Kidney (tissue), 14 donors: ENCODE data around the gene PLXNA2. TPM values are rescaled to one million over a fixed set of nuclear protein-coding genes. Genes with fewer than 3 reads are reported as not detected.

Source experiments
- DNase-seq, 5 donors: peaks; one replicate each; pipeline ENCODE4 v3.0.0-alpha.2; 2013 to 2020
- FAIRE-seq: peaks from 2 replicates; lab custom pipeline; 2012; peaks lifted over from hg19 to GRCh38; lab: Jason Lieb, UNC
- H3K27ac ChIP-seq, 2 donors: one replicate each; pipeline ENCODE4 v1.7.0; 2013; ENCODE audit warnings: low read depth in 2 of 2, low read length in 2 of 2, inconsistent platforms in 1 of 2
- H3K27me3 ChIP-seq: one replicate; pipeline ENCODE4 v1.7.1; 2013; ENCODE audit warnings: low read length, inconsistent platforms; ENCODE audit not compliant: control insufficient read depth, insufficient read depth
- H3K36me3 ChIP-seq, 3 donors: one replicate each; pipeline versions ENCODE4 v1.7.0 to v1.7.1; 2013; ENCODE audit warnings: low read length in 3 of 3, control low read depth in 1 of 3, inconsistent platforms in 1 of 3; ENCODE audit not compliant: insufficient read depth in 3 of 3, control insufficient read depth in 2 of 3
- H3K4me1 ChIP-seq, 3 donors: one replicate each; pipeline versions ENCODE4 v1.7.0 to v1.7.1; 2013; ENCODE audit warnings: low read length in 3 of 3, inconsistent platforms in 1 of 3, low read depth in 1 of 3; ENCODE audit not compliant: control insufficient read depth in 2 of 3, insufficient read depth in 2 of 3
- H3K4me3 ChIP-seq, 3 donors: one replicate each; pipeline versions ENCODE4 v1.7.0 to v1.8.1; 2013; ENCODE audit warnings: low read length in 3 of 3, control low read depth in 1 of 3, inconsistent platforms in 1 of 3
- H3K9ac ChIP-seq, 3 donors: one replicate each; pipeline versions ENCODE4 v1.7.0 to v1.7.1; 2013; ENCODE audit warnings: low read length in 3 of 3, control low read depth in 1 of 3, inconsistent platforms in 1 of 3
- H3K9me3 ChIP-seq, 3 donors: one replicate each; pipeline versions ENCODE4 v1.7.0 to v1.7.1; 2013; ENCODE audit warnings: low read length in 3 of 3, control low read depth in 1 of 3, inconsistent platforms in 1 of 3; ENCODE audit not compliant: control insufficient read depth in 2 of 3, insufficient read depth in 1 of 3
- CTCF ChIP-seq: IDR thresholded peaks from 3 replicates; pipeline ENCODE4 v1.5.1; 2012; ENCODE audit warnings: mild to moderate bottlenecking, moderate library complexity, borderline replicate concordance; ENCODE audit not compliant: insufficient read depth; ENCODE audit errors: extremely low read depth
- intact Hi-C: fragments of 100-400 bp; cut with DNase I; formaldehyde crosslinking; loops from one replicate; pipeline ENCODE4 v1.11.1; 2022
- polyA plus RNA-seq: library from polyadenylated mRNA; stranded (reverse); fragments of 350-450 nt; fragmentation: Illumina TruSeq; extraction: RNeasy Lipid Tissue Mini Kit (QIAGEN cat#74804); gene quantifications from one replicate; pipeline ENCODE4 v1.2.3, GENCODE V29; 2014; ENCODE audit warnings: low read depth, low replicate concordance; ENCODE audit not compliant: insufficient read depth
- total RNA-seq: library from RNA; stranded (reverse); fragmentation: NEBNext Ultra II Directional; extraction: Animal tissue kit (Norgen Biotek cat#: 25700); gene quantifications from one replicate; pipeline ENCODE4 v1.2.1, GENCODE V29; 2021
- donor health status: control.
- donor health status: control.
- donor health status: control.
- donor health status: control.
- donor health status: control.
- donor health status: DM: yes; HTN: yes; CAD: no.
- donor health status: Normal renal cell carcinoma (clear cell type).

The PLXNA2 gene
- total and polyA plus RNA-seq, 2 donors from 2014 or later, result 2.4 to 27.9 TPM

GRCh38 chr1:208169081-208169879 lies 74.9 kb downstream of the PLXNA2 start:
- TF ChIP-seq CTCF, result no peak
- Histone ChIP-seq H3K36me3 (no peaks in the 10 kb centered on the region), H3K9ac (no peak overlapping the region), H3K27me3 (no peaks in the 10 kb centered on the region), H3K4me3 (no peak overlapping the region), H3K27ac (no peak overlapping the region), H3K4me1 (peaks cover 0 to 3% (median 0%) of the 10 kb centered on the region in 3 donors), H3K9me3 (no peaks in the 10 kb centered on the region)
- DNase-seq, result no peak
- intact Hi-C loops, result no loop called here
- FAIRE-seq, result no peak

- H3K9me3 ChIP-seq, result no peaks in the 10 kb centered on the region
- H3K4me1 ChIP-seq, result peaks cover 0 to 3% (median 0%) of the 10 kb centered on the region in 3 donors
- DNase-seq, result no peak
- no peak overlapping the region for H3K4me3 ChIP-seq
- H3K27me3 ChIP-seq, result no peaks in the 10 kb centered on the region
- no peak for FAIRE-seq
- H3K27ac ChIP-seq, result no peak overlapping the region
- no peak for TF ChIP-seq CTCF
- H3K9ac ChIP-seq, result no peak overlapping the region
- intact Hi-C loops, result no loop called here
- no peaks in the 10 kb centered on the region for H3K36me3 ChIP-seq
Measured at GRCh38 chr1:208167261-208167869, 76.8 kb downstream of the PLXNA2 start.

GRCh38 chr1:208166340-208167138 lies 77.6 kb downstream of the PLXNA2 start:
- no peak overlapping the region for H3K9ac ChIP-seq

More at GRCh38 chr1:208166340-208167138, 77.6 kb downstream of the PLXNA2 start:
- H3K27ac ChIP-seq, result no peak overlapping the region
- no peak overlapping the region for H3K4me3 ChIP-seq
- intact Hi-C loops, result no loop called here
- H3K36me3 ChIP-seq, result no peaks in the 10 kb centered on the region
- DNase-seq (peak in 1 of 5 donors; percentile 21), FAIRE-seq (no peak)
- no peaks in the 10 kb centered on the region for H3K27me3 ChIP-seq
- no peaks in the 10 kb centered on the region for H3K9me3 ChIP-seq
- peaks cover 0 to 9% (median 5%) of the 10 kb centered on the region in 3 donors for H3K4me1 ChIP-seq
- no peak for TF ChIP-seq CTCF
